Measurements from ENCODE around the gene IP6K3. TPM values are rescaled to one million over a fixed set of nuclear protein-coding genes. Genes with fewer than 3 reads are reported as not detected.

The IP6K3 gene
- polyA plus RNA-seq, 1 of the 3 experiments (the other 2 are of a cell fraction), result 0.21 TPM

- Histone ChIP-seq H3K27ac (ENCODE audit: low read depth in 2 of 2, low read length in 1 of 2) (no peak overlapping the region), H3F3A (replicated peaks; ENCODE audit: insufficient read depth) (peaks cover 36% of the 10 kb centered on the region), H3K4me3 (ENCODE audit: low read depth in 2 of 2, low read length in 1 of 2) (no peak overlapping the region), H3K4me1 (ENCODE audit: control insufficient read depth in 1 of 2, insufficient read depth in 2 of 2, low read depth in 1 of 2, low read length in 1 of 2) (peaks cover 23 to 27% of the 10 kb centered on the region in 2 experiments), H3K36me3 (replicated peaks in 1 of 2; ENCODE audit: control insufficient read depth in 1 of 2, insufficient read depth in 2 of 2, low read length in 1 of 2) (peaks cover 67 to 79% of the 10 kb centered on the region in 2 experiments), H3K9me2 (no peaks in the 10 kb centered on the region), H3K79me2 (ENCODE audit: insufficient read depth) (peaks cover 7% of the 10 kb centered on the region; the same call in 1 of the 2 replicates), H2AFZ (ENCODE audit: low read depth) (no peak overlapping the region), H3K9ac (no peak overlapping the region), H4K20me1 (ENCODE audit: insufficient read depth) (no peaks in the 10 kb centered on the region; the same call in 1 of the 2 replicates), H3K27me3 (ENCODE audit: insufficient read depth) (no peaks in the 10 kb centered on the region), H3K9me3 (no peaks in the 10 kb centered on the region), H3K4me2 (no peak overlapping the region)
- no peak for DNase-seq
- ChIA-PET CTCF (interaction anchor here (0.7 to 5.7 kb wide), 6 partner anchors 8 to 378 kb away, joined by 3 to 63 read pairs (median 4); no protein-coding TSS in a partner anchor), POLR2A (interaction anchor here (0.9 to 1.1 kb wide), 2 partner anchors 12 to 67 kb away, joined by 3 to 4 read pairs; partner anchors contain the start of gene LEMD2)
- WGBS (ENCODE audit: low lambda C conversion rate), result 100% methylated on average over 4 of the region's 13 CpGs
- TF ChIP-seq EP300 (IDR thresholded peaks at IDR 0.05; ENCODE audit: borderline replicate concordance in 1 of 2, low read depth in 1 of 2, low read length in 1 of 2) (no peak), TEAD4 (IDR thresholded peaks at IDR 0.05; ENCODE audit: borderline replicate concordance, insufficient read depth) (no peak), JUND (IDR thresholded peaks at IDR 0.05) (no peak), MAX (IDR thresholded peaks at IDR 0.05; ENCODE audit: low read depth) (no peak), TCF12 (IDR thresholded peaks at IDR 0.05) (no peak), EZH2phosphoT487 (IDR thresholded peaks at IDR 0.05; ENCODE audit: borderline replicate concordance, low read depth) (no peak), GABPA (IDR thresholded peaks at IDR 0.05; ENCODE audit: low read depth) (no peak), RAD21 (IDR thresholded peaks at IDR 0.05; ENCODE audit: low read length) (no peak), POLR2AphosphoS5 (IDR thresholded peaks at IDR 0.05; ENCODE audit: low read depth, low read length) (no peak), PBX3 (IDR thresholded peaks at IDR 0.05) (no peak), FOSL2 (IDR thresholded peaks at IDR 0.05; ENCODE audit: borderline replicate concordance, low read depth) (no peak), REST (IDR thresholded peaks at IDR 0.05; ENCODE audit: low read depth, low read length) (no peak), CHD2 (IDR thresholded peaks at IDR 0.05; ENCODE audit: low read length, partially characterized antibody) (no peak), FOXM1 (IDR thresholded peaks at IDR 0.05; ENCODE audit: low read depth) (no peak), SMC3 (IDR thresholded peaks at IDR 0.05; ENCODE audit: low read depth, low read length) (no peak)
- TF ChIP-seq, protein P1, sequence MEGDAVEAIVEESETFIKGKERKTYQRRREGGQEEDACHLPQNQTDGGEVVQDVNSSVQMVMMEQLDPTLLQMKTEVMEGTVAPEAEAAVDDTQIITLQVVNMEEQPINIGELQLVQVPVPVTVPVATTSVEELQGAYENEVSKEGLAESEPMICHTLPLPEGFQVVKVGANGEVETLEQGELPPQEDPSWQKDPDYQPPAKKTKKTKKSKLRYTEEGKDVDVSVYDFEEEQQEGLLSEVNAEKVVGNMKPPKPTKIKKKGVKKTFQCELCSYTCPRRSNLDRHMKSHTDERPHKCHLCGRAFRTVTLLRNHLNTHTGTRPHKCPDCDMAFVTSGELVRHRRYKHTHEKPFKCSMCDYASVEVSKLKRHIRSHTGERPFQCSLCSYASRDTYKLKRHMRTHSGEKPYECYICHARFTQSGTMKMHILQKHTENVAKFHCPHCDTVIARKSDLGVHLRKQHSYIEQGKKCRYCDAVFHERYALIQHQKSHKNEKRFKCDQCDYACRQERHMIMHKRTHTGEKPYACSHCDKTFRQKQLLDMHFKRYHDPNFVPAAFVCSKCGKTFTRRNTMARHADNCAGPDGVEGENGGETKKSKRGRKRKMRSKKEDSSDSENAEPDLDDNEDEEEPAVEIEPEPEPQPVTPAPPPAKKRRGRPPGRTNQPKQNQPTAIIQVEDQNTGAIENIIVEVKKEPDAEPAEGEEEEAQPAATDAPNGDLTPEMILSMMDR (IDR thresholded peaks at IDR 0.05), result no peak
These were observed 30.1 kb upstream of the IP6K3 start for GRCh38 chr6:33776764-33777163.

Measured in SK-N-SH (cell line).